Activated naive CD8-positive, alpha-beta T cell (primary cell): ENCODE measurements around the gene TMEM156.
"Not testable (repeated sequence)": the region's sequence is repeated elsewhere in the genome, so short reads cannot be mapped to it uniquely, and the experiment has no call there.

ENCODE experiments used
- H3K27ac Mint-ChIP-seq: one replicate; pipeline ENCODE4 v1.8.0; 2021; ENCODE audit warnings: mixed read lengths
- H3K27me3 Mint-ChIP-seq: one replicate; pipeline ENCODE4 v1.8.0; 2021; ENCODE audit warnings: mixed read lengths
- H3K36me3 Mint-ChIP-seq: one replicate; pipeline ENCODE4 v1.8.0; 2021; ENCODE audit warnings: mixed read lengths
- H3K4me1 Mint-ChIP-seq: one replicate; pipeline ENCODE4 v1.8.0; 2021; ENCODE audit warnings: low read depth, mixed read lengths
- H3K4me3 Mint-ChIP-seq: one replicate; pipeline ENCODE4 v1.8.0; 2021; ENCODE audit warnings: mild to moderate bottlenecking, mixed read lengths
- H3K9me3 Mint-ChIP-seq: one replicate; pipeline ENCODE4 v1.8.0; 2021; ENCODE audit warnings: low read depth, mixed read lengths

TMEM156 gene

GRCh38 chr4:38989487-38989886 lies 42.7 kb downstream of the TMEM156 start:
- peaks cover 11% of the 10 kb centered on the region for H3K36me3 Mint-ChIP-seq

GRCh38 chr4:38988353-38988752 lies 43.9 kb downstream of the TMEM156 start:
- H3K27ac Mint-ChIP-seq, H3K4me3 Mint-ChIP-seq, H3K27me3 Mint-ChIP-seq, H3K9me3 Mint-ChIP-seq: not testable (repeated sequence)
- Mint-ChIP-seq H3K4me1 (peaks cover 14% of the 10 kb centered on the region), H3K36me3 (peaks cover 12% of the 10 kb centered on the region)

More at GRCh38 chr4:38989487-38989886, 42.7 kb downstream of the TMEM156 start:
- peaks cover 12% of the 10 kb centered on the region for H3K4me1 Mint-ChIP-seq
- no peaks in the 10 kb centered on the region for H3K9me3 Mint-ChIP-seq
- H3K27me3 Mint-ChIP-seq, result no peaks in the 10 kb centered on the region
- H3K4me3 Mint-ChIP-seq, result no peak overlapping the region
- no peak overlapping the region for H3K27ac Mint-ChIP-seq

GRCh38 chr4:38987491-38987890 lies 44.7 kb downstream of the TMEM156 start:
- no peak overlapping the region for H3K4me3 Mint-ChIP-seq
- H3K36me3 Mint-ChIP-seq, result peaks cover 16% of the 10 kb centered on the region
- no peaks in the 10 kb centered on the region for H3K27me3 Mint-ChIP-seq
- no peak overlapping the region for H3K27ac Mint-ChIP-seq
- peaks cover 14% of the 10 kb centered on the region for H3K4me1 Mint-ChIP-seq
- no peaks in the 10 kb centered on the region for H3K9me3 Mint-ChIP-seq

- H3K4me1 Mint-ChIP-seq, result peaks cover 28% of the 10 kb centered on the region
- H3K27me3 Mint-ChIP-seq, result no peaks in the 10 kb centered on the region
- no peak overlapping the region for H3K4me3 Mint-ChIP-seq
- peaks cover 26% of the 10 kb centered on the region for H3K36me3 Mint-ChIP-seq
- no peaks in the 10 kb centered on the region for H3K9me3 Mint-ChIP-seq
- no peak overlapping the region for H3K27ac Mint-ChIP-seq
Observed at GRCh38 chr4:38985410-38986100, 46.7 kb downstream of the TMEM156 start.

GRCh38 chr4:38983787-38984598 lies 48.2 kb downstream of the TMEM156 start:
- H3K27me3 Mint-ChIP-seq, result no peaks in the 10 kb centered on the region
- no peaks in the 10 kb centered on the region for H3K9me3 Mint-ChIP-seq
- peak overlapping the region; percentile 16 for H3K27ac Mint-ChIP-seq
- H3K4me3 Mint-ChIP-seq, result no peak overlapping the region
- H3K36me3 Mint-ChIP-seq, result peaks cover 29% of the 10 kb centered on the region
- H3K4me1 Mint-ChIP-seq, result peaks cover 31% of the 10 kb centered on the region

GRCh38 chr4:38983291-38983690 lies 48.9 kb downstream of the TMEM156 start:
- H3K4me1 Mint-ChIP-seq, result peaks cover 31% of the 10 kb centered on the region

GRCh38 chr4:38982361-38983095 lies 49.7 kb downstream of the TMEM156 start:
- Mint-ChIP-seq H3K27ac (peak overlapping the region; percentile 70), H3K36me3 (peaks cover 28% of the 10 kb centered on the region), H3K27me3 (no peaks in the 10 kb centered on the region), H3K4me1 (peaks cover 30% of the 10 kb centered on the region), H3K4me3 (no peak overlapping the region), H3K9me3 (no peaks in the 10 kb centered on the region)

More at GRCh38 chr4:38983291-38983690, 48.9 kb downstream of the TMEM156 start:
- Mint-ChIP-seq H3K27ac (no peak overlapping the region), H3K36me3 (peaks cover 28% of the 10 kb centered on the region), H3K27me3 (no peaks in the 10 kb centered on the region), H3K9me3 (no peaks in the 10 kb centered on the region), H3K4me3 (no peak overlapping the region)

- Mint-ChIP-seq H3K36me3 (peaks cover 28% of the 10 kb centered on the region), H3K4me1 (peaks cover 23% of the 10 kb centered on the region), H3K27ac (peak overlapping the region; percentile 71), H3K4me3 (peak overlapping the region; percentile 22), H3K27me3 (no peaks in the 10 kb centered on the region), H3K9me3 (no peaks in the 10 kb centered on the region)
Observed at GRCh38 chr4:38980903-38981676, 51.1 kb downstream of the TMEM156 start.

GRCh38 chr4:38979511-38980230 lies 52.5 kb downstream of the TMEM156 start:
- no peaks in the 10 kb centered on the region for H3K27me3 Mint-ChIP-seq
- H3K9me3 Mint-ChIP-seq, result no peaks in the 10 kb centered on the region
- no peak overlapping the region for H3K27ac Mint-ChIP-seq
- H3K36me3 Mint-ChIP-seq, result peaks cover 26% of the 10 kb centered on the region
- peaks cover 19% of the 10 kb centered on the region for H3K4me1 Mint-ChIP-seq
- no peak overlapping the region for H3K4me3 Mint-ChIP-seq

GRCh38 chr4:38979081-38979480 lies 53.1 kb downstream of the TMEM156 start:
- no peaks in the 10 kb centered on the region for H3K9me3 Mint-ChIP-seq
- H3K4me3 Mint-ChIP-seq, result no peak overlapping the region
- H3K27ac Mint-ChIP-seq, result no peak overlapping the region
- H3K36me3 Mint-ChIP-seq, result peaks cover 24% of the 10 kb centered on the region
- no peaks in the 10 kb centered on the region for H3K27me3 Mint-ChIP-seq
- H3K4me1 Mint-ChIP-seq, result peaks cover 17% of the 10 kb centered on the region

- Mint-ChIP-seq H3K36me3 (peaks cover 8% of the 10 kb centered on the region), H3K4me1 (peaks cover 9% of the 10 kb centered on the region), H3K4me3 (no peak overlapping the region), H3K27me3 (no peaks in the 10 kb centered on the region), H3K9me3 (no peaks in the 10 kb centered on the region), H3K27ac (no peak overlapping the region)
Observed at GRCh38 chr4:38976308-38976707, 55.9 kb downstream of the TMEM156 start.

GRCh38 chr4:38968668-38969067 lies 63.5 kb downstream of the TMEM156 start:
- Mint-ChIP-seq H3K27ac (no peak overlapping the region), H3K36me3 (peaks cover 15% of the 10 kb centered on the region)

GRCh38 chr4:38967260-38968095 lies 64.7 kb downstream of the TMEM156 start:
- Mint-ChIP-seq H3K4me3 (no peak overlapping the region), H3K27me3 (no peaks in the 10 kb centered on the region), H3K27ac (peak overlapping the region; percentile 12), H3K36me3 (peaks cover 15% of the 10 kb centered on the region), H3K4me1 (peaks cover 11% of the 10 kb centered on the region), H3K9me3 (no peaks in the 10 kb centered on the region)

More at GRCh38 chr4:38968668-38969067, 63.5 kb downstream of the TMEM156 start:
- H3K27me3 Mint-ChIP-seq, result no peaks in the 10 kb centered on the region
- H3K4me1 Mint-ChIP-seq, result peaks cover 11% of the 10 kb centered on the region
- H3K4me3 Mint-ChIP-seq, result no peak overlapping the region
- H3K9me3 Mint-ChIP-seq, result no peaks in the 10 kb centered on the region
